Cardiac muscle cell (in vitro differentiated cells and primary cell): ENCODE results near the gene BTG2. TPM values are rescaled to one million over a fixed set of nuclear protein-coding genes. Genes with fewer than 3 reads are reported as not detected.

Experiments used
- DNase-seq, 2 donors: peaks; one replicate each; pipeline versions ENCODE4 v3.0.0 to v3.0.0-alpha.2; 2010 to 2017; ENCODE audit warnings: low read depth in 1 of 2, low spot score in 1 of 2
- H3K27ac ChIP-seq: fragments of 200-600 bp; sonication (generic); 2 replicates; pipeline ENCODE4 v1.5.1; 2016
- H3K27me3 ChIP-seq: fragments of 200-600 bp; sonication (generic); 2 replicates; pipeline ENCODE4 v1.6.0; 2016; ENCODE audit warnings: control low read depth
- H3K36me3 ChIP-seq: fragments of 200-600 bp; sonication (generic); 2 replicates; pipeline ENCODE4 v1.5.1; 2016; ENCODE audit warnings: control low read depth
- H3K4me1 ChIP-seq: fragments of 200-600 bp; sonication (generic); 2 replicates; pipeline ENCODE4 v1.8.1; 2017; ENCODE audit warnings: low read depth, mild to moderate bottlenecking, mixed run types
- H3K4me3 ChIP-seq: fragments of 200-600 bp; sonication (generic); 2 replicates; pipeline ENCODE4 v1.5.1; 2016; ENCODE audit warnings: mild to moderate bottlenecking
- H3K9me3 ChIP-seq: fragments of 200-600 bp; sonication (generic); 2 replicates; pipeline ENCODE4 v1.5.1; 2017; ENCODE audit warnings: low read depth, mild to moderate bottlenecking, control low read depth
- CTCF ChIP-seq: IDR thresholded peaks from 2 replicates; pipeline ENCODE4 v1.5.1; 2012; ENCODE audit warnings: low read depth, mild to moderate bottlenecking, low read length
- polyA plus RNA-seq: library from polyadenylated mRNA; unstranded; fragments of >200 nt; fragmentation: Nextera tagmentation; extraction: Ambion mirVana; gene quantifications from 2 replicates; pipeline ENCODE4 v1.2.1, GENCODE V29; 2016
- total RNA-seq: library from RNA; depleted of rRNA; stranded (reverse); fragments of >200 nt; gene quantifications from 2 replicates; pipeline ENCODE4 v1.2.3, GENCODE V29; 2016

BTG2 gene
- total and polyA plus RNA-seq, 2 experiments from 2014 or later: 45.6 to 66.0 TPM

GRCh38 chr1:203351037-203351625 is 45.8 kb downstream of the BTG2 start, which contains the start of gene FMOD:
Gene FMOD, minus strand, starts transcription at chr1:203351122. Its CDS starts 2,852 bp downstream, at chr1:203348270.
- DNase-seq: peak in 1 of 2 donors; percentile 91
- H3K4me1 ChIP-seq: peaks cover 8% of the 10 kb centered on the region
- peak; percentile 23 for TF ChIP-seq CTCF
- H3K4me3 ChIP-seq: no peak within 1 kb of the TSS
- H3K36me3 ChIP-seq: no peaks in the 10 kb centered on the region
- H3K27ac ChIP-seq: no peak within 1 kb of the TSS
- H3K9me3 ChIP-seq: no peaks in the 10 kb centered on the region
- no peaks in the 10 kb centered on the region for H3K27me3 ChIP-seq

- no peaks in the 10 kb centered on the region for H3K9me3 ChIP-seq
- DNase-seq: no peak
- no peak for TF ChIP-seq CTCF
- no peaks in the 10 kb centered on the region for H3K27me3 ChIP-seq
- H3K36me3 ChIP-seq: no peaks in the 10 kb centered on the region
- H3K27ac ChIP-seq: no peak overlapping the region
- H3K4me3 ChIP-seq: no peak overlapping the region
- peaks cover 5% of the 10 kb centered on the region for H3K4me1 ChIP-seq
Measured at GRCh38 chr1:203353486-203353885, 48.2 kb downstream of the BTG2 start.

- no peak overlapping the region for H3K27ac ChIP-seq
- H3K4me3 ChIP-seq: no peak overlapping the region
- no peak for TF ChIP-seq CTCF
- H3K4me1 ChIP-seq: peaks cover 5% of the 10 kb centered on the region
- no peaks in the 10 kb centered on the region for H3K9me3 ChIP-seq
- DNase-seq: no peak
- H3K27me3 ChIP-seq: no peaks in the 10 kb centered on the region
- H3K36me3 ChIP-seq: no peaks in the 10 kb centered on the region
Measured at GRCh38 chr1:203354246-203354645, 48.9 kb downstream of the BTG2 start.

GRCh38 chr1:203359010-203359571 is 53.8 kb downstream of the BTG2 start:
- no peaks in the 10 kb centered on the region for H3K36me3 ChIP-seq
- DNase-seq: peak in 1 of 2 donors; percentile 86
- H3K9me3 ChIP-seq: no peaks in the 10 kb centered on the region
- H3K27me3 ChIP-seq: no peaks in the 10 kb centered on the region
- TF ChIP-seq CTCF: peak; percentile 13
- H3K4me1 ChIP-seq: peaks cover 4% of the 10 kb centered on the region
- no peak overlapping the region for H3K4me3 ChIP-seq
- no peak overlapping the region for H3K27ac ChIP-seq

Other genes starting within 250 kb of the BTG2 start
- 0.18 TPM in 1 of 2 replicates, not detected in the other for gene MYOG, start 219.5 kb upstream of the BTG2 start, total RNA-seq
- gene MYOG, start 219.5 kb upstream of the BTG2 start, polyA plus RNA-seq: 0.62 TPM in 1 of 2 replicates, not detected in the other
- 8.5 and 14.9 TPM in 2 replicates for gene ADORA1, start 177.8 kb upstream of the BTG2 start, total RNA-seq
- 12.2 and 22.2 TPM in 2 replicates for gene ADORA1, start 177.8 kb upstream of the BTG2 start, polyA plus RNA-seq
- 0.53 and 1.4 TPM in 2 replicates for gene MYBPH, start 129.7 kb upstream of the BTG2 start, total RNA-seq
- gene MYBPH, start 129.7 kb upstream of the BTG2 start, polyA plus RNA-seq: 0.86 and 2.1 TPM in 2 replicates
- gene CHI3L1, start 118.8 kb upstream of the BTG2 start, total RNA-seq: 1.8 TPM in 1 of 2 replicates, not detected in the other
- 1.4 TPM in 1 of 2 replicates, not detected in the other for gene CHI3L1, start 118.8 kb upstream of the BTG2 start, polyA plus RNA-seq
- gene CHIT1, start 75.8 kb upstream of the BTG2 start, total RNA-seq: 0.03 TPM in 1 of 2 replicates, not detected in the other
- not detected in 2 replicates for gene CHIT1, start 75.8 kb upstream of the BTG2 start, polyA plus RNA-seq
- gene FMOD, start 45.6 kb downstream of the BTG2 start, total RNA-seq: 2.3 and 8.2 TPM in 2 replicates
- gene FMOD, start 45.6 kb downstream of the BTG2 start, polyA plus RNA-seq: 3.1 and 7.6 TPM in 2 replicates
- 0.25 TPM in 1 of 2 replicates, not detected in the other for gene PRELP, start 170.3 kb downstream of the BTG2 start, total RNA-seq
- 0.26 TPM in 1 of 2 replicates, not detected in the other for gene PRELP, start 170.3 kb downstream of the BTG2 start, polyA plus RNA-seq
- not detected in 2 replicates for gene OPTC, start 188.6 kb downstream of the BTG2 start, total RNA-seq
- not detected in 2 replicates for gene OPTC, start 188.6 kb downstream of the BTG2 start, polyA plus RNA-seq